GM21737 (cell line): ENCODE results near the gene DPCD.

Source experiments
- ATAC-seq: cut with Tn5 transposase; IDR thresholded peaks from one replicate; pipeline ENCODE4 v1.9.1; 2021; ENCODE audit warnings: mild to moderate bottlenecking, moderate library complexity; ENCODE audit not compliant: unreplicated experiment

The DPCD gene

DNA sequence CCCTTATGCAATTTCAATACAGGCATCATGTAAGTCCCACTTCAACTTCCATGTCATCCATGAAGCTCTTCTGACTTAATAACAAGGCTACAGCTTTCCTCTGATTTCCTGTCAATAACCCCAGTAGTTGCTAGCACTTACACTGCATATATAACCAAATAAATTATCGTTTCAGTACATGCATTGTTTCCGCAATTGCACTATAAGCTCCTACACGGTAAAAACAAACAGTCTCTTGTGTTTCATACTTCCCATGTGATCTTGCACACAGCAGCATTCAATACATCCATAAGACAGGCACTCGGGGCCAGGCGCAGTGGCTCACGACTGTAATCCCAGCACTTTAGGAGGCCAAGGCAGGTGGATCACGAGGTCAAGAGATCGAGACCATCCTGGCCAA, 65.4 kb downstream of the DPCD start:
- ATAC-seq = no peak

DNA sequence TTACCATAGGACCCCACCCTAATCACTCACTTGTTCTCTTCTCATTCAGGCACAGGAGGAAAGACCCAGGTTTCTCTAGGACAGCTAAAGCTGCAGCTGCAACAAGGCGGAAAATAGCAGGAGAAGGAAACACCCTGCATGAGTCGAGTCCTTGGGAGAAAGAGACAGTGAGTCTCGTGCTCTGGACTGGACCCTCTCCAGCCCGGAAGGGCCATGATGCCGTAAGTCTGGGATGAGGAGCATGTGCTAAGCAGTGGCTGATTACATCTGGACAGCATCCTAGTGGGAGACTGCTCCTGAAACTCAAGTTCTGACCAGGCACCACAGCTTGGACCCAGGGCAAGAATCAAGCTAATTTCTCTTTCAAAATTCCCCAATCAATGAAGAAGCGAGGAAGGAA, 67.4 kb downstream of the DPCD start:
- no peak for ATAC-seq

GRCh38 chr10:101656890-101657289, 68.8 kb downstream of the DPCD start:
- ATAC-seq = no peak

- no peak for ATAC-seq
These were observed 70.9 kb downstream of the DPCD start for GRCh38 chr10:101658975-101659374.
